NT2/D1 (cell line): Measurements from ENCODE around the gene OSBPL9.

Source experiments
- DNase-seq: peaks from one replicate; pipeline ENCODE4 v3.0.0-alpha.2; 2011; ENCODE audit warnings: low read depth, low spot score
- H3K27me3 ChIP-seq: 2 replicates; pipeline ENCODE4 v1.6.0; 2011; ENCODE audit warnings: mild to moderate bottlenecking; ENCODE audit not compliant: insufficient read length, insufficient read depth
- H3K36me3 ChIP-seq: 2 replicates; pipeline ENCODE4 v1.6.1; 2011; ENCODE audit warnings: mild to moderate bottlenecking, low read length, mixed read lengths; ENCODE audit not compliant: insufficient read depth, insufficient read length
- H3K4me1 ChIP-seq: 2 replicates; pipeline ENCODE4 v1.5.1; 2011; ENCODE audit not compliant: insufficient read depth, insufficient read length
- H3K4me3 ChIP-seq: 2 replicates; pipeline ENCODE4 v1.5.1; 2011; ENCODE audit warnings: low read depth; ENCODE audit not compliant: insufficient read length
- H3K9ac ChIP-seq: 2 replicates; pipeline ENCODE4 v1.6.0; 2011; ENCODE audit warnings: low read depth; ENCODE audit not compliant: insufficient read length
- H3K9me3 ChIP-seq: 2 replicates; pipeline ENCODE4 v1.5.1; 2011; ENCODE audit warnings: mild to moderate bottlenecking, low read length; ENCODE audit not compliant: insufficient read depth
- SUZ12 ChIP-seq: IDR thresholded peaks from 2 replicates; pipeline ENCODE4 v1.6.1; 2011; ENCODE audit not compliant: insufficient read length, insufficient read depth; ENCODE audit errors: extremely low read depth
- YY1 ChIP-seq: IDR thresholded peaks from 2 replicates; pipeline ENCODE4 v1.6.1; 2011; ENCODE audit not compliant: insufficient read length, insufficient read depth
- ZNF274 ChIP-seq: IDR thresholded peaks from 2 replicates; pipeline ENCODE4 v1.6.1; 2011; ENCODE audit warnings: mild to moderate bottlenecking, low read depth, low read length

Gene OSBPL9, protein sequence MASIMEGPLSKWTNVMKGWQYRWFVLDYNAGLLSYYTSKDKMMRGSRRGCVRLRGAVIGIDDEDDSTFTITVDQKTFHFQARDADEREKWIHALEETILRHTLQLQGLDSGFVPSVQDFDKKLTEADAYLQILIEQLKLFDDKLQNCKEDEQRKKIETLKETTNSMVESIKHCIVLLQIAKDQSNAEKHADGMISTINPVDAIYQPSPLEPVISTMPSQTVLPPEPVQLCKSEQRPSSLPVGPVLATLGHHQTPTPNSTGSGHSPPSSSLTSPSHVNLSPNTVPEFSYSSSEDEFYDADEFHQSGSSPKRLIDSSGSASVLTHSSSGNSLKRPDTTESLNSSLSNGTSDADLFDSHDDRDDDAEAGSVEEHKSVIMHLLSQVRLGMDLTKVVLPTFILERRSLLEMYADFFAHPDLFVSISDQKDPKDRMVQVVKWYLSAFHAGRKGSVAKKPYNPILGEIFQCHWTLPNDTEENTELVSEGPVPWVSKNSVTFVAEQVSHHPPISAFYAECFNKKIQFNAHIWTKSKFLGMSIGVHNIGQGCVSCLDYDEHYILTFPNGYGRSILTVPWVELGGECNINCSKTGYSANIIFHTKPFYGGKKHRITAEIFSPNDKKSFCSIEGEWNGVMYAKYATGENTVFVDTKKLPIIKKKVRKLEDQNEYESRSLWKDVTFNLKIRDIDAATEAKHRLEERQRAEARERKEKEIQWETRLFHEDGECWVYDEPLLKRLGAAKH

DNA sequence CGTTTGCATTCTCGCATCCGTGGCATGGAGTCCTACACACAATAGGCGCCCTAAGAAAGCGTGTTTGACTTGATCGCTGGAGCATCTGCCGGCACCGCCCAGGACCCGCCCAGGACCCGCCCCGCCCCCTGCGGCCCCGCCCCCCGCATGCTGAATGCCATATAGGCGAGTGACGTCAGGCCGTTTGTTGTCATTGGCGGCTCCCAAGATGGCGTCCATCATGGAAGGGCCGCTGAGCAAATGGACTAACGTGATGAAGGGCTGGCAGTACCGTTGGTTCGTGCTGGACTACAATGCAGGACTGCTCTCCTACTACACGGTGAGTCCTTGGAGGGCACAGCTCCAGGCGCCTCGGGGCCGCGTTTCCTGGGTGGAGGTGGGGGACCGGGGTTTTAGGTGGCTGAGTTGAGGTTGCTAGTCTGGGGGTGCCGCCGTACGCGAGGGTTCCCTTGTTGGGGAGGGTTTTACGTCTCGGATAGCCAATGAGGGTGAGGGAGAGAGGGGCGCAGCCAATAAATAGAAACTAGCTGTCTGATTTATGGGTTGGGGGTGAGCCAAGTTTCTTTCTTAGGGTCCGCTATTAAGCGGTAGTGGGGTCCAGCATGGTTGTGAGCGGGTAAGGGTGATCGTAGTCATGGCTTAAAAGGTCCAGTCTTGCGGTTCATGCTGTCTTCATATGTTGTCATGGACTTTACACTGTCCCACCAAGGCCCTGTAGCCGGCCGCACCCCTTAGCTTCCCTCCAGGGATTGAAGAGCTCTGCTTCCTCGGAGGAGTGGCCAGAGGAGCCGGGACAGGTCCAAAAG lies at the start of gene OSBPL9:
OSBPL9 (plus strand) TSS at position 190 of the 806 bp plus-strand sequence; CDS start at position 209, 19 bp downstream.
- H3K36me3 ChIP-seq = no peaks in the 10 kb centered on the region
- peak; percentile 93 for DNase-seq
- peak within 1 kb of the TSS; percentile 76 for H3K9ac ChIP-seq
- no peaks in the 10 kb centered on the region for H3K27me3 ChIP-seq
- peak within 1 kb of the TSS; percentile 95 for H3K4me3 ChIP-seq
- TF ChIP-seq ZNF274 (no peak), SUZ12 (no peak), YY1 (peak; percentile 88)
- no peaks in the 10 kb centered on the region for H3K9me3 ChIP-seq
- H3K4me1 ChIP-seq = peaks cover 4% of the 10 kb centered on the region

DNA sequence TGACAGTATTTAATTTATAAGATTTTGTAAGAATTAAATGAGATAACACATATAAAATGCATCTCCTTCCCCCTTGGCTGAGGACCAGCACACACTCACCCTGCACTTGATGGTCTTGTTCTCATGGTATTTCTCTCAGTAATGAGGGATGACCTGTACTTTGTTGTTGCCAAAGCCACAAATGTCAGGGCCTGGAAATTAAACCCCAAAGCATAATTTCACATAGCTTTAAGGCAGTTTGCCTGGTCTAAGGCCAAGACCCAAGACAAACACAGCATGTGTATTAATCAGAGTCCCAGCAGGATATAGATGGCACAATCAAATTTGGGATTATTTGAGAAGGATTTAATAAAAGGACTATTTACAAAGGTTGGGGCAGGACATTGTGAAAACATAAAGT lies 49.2 kb upstream of the OSBPL9 start:
- no peak for DNase-seq
- Histone ChIP-seq H3K4me3 (no peak overlapping the region), H3K9me3 (no peaks in the 10 kb centered on the region), H3K9ac (no peak overlapping the region), H3K4me1 (peaks cover 11% of the 10 kb centered on the region), H3K27me3 (no peaks in the 10 kb centered on the region), H3K36me3 (no peaks in the 10 kb centered on the region)
- TF ChIP-seq YY1 (no peak), ZNF274 (no peak), SUZ12 (no peak)

DNA sequence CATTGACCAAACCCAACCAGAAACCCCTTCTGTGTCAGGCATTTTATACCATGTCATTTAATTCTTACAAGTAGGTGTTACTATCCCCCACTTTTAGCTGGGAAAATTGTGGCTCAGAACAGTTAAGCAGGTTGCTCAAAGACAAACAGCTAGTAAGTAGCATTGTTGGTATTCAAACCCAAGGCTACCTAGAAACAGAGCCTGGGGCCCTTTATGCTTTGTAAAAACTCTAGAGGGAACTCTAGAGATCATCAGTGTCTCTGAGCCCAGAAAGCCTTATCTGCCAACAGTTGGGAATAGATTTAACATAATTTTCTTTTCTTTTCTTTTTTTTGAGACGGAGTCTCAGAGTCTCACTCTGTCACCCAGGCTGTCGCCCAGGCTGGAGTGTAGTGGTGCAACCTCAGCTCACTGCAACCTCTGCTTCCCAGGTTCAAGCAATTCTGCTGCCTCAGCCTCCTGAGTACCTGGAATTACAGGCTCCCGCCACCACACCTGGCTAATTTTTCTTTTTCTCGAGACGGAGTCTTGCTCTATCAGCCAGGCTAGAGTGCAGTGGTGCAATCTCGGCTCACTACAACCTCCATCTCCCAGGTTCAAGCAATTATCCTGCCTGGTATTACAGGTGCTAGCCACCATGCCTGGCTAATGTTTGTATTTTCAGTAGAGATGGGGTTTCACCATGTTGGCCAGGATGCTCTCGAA lies 48.5 kb upstream of the OSBPL9 start:
- H3K4me3 ChIP-seq = no peak overlapping the region
- peaks cover 11% of the 10 kb centered on the region for H3K4me1 ChIP-seq
- H3K36me3 ChIP-seq = no peaks in the 10 kb centered on the region
- no peak for TF ChIP-seq YY1
- TF ChIP-seq SUZ12 = no peak
- TF ChIP-seq ZNF274 = no peak
- no peak for DNase-seq
- H3K9ac ChIP-seq = no peak overlapping the region
- H3K27me3 ChIP-seq = no peaks in the 10 kb centered on the region
- no peaks in the 10 kb centered on the region for H3K9me3 ChIP-seq

GRCh38 chr1:51569284-51570062 lies 47.4 kb upstream of the OSBPL9 start:
- no peaks in the 10 kb centered on the region for H3K36me3 ChIP-seq
- TF ChIP-seq SUZ12 = no peak
- no peak overlapping the region for H3K4me3 ChIP-seq
- H3K4me1 ChIP-seq = peaks cover 10% of the 10 kb centered on the region
- DNase-seq = peak; percentile 76
- H3K9me3 ChIP-seq = no peaks in the 10 kb centered on the region
- no peak overlapping the region for H3K9ac ChIP-seq
- H3K27me3 ChIP-seq = no peaks in the 10 kb centered on the region

DNA sequence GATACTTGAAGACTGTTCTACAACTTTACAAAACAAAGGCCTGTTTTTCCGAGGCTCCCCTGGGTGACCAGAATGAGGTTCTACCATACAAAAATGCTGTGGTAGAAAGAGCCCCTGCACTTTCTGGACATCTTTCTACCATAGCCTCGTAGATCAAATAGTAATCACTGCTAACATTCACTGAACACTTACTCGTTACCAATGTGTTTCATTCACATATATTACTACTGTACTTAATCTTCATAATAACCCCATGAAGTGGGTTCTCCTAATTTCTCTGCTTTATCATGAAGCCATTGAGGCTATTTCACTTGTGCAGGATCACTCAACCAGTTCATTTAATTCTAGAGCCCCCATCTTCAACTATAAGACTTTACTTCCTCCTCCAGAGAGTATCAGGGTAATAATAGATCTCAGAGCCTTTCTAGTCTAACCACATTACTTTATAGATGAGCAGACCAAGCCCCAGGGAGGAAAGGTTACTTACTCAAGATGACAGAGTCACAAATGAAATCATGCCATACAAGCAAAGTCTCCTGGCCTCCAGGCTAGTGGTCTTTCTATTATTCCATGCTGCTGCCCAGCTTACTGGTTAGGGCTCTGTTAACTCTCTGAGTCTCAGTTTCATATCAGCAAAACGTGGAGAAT lies 46.7 kb upstream of the OSBPL9 start:
- Histone ChIP-seq H3K36me3 (no peaks in the 10 kb centered on the region), H3K4me1 (peaks cover 5% of the 10 kb centered on the region), H3K9ac (no peak overlapping the region), H3K9me3 (no peaks in the 10 kb centered on the region), H3K27me3 (no peaks in the 10 kb centered on the region), H3K4me3 (no peak overlapping the region)
- TF ChIP-seq SUZ12 = no peak
- no peak for TF ChIP-seq YY1
- no peak for TF ChIP-seq ZNF274
- DNase-seq = no peak

DNA sequence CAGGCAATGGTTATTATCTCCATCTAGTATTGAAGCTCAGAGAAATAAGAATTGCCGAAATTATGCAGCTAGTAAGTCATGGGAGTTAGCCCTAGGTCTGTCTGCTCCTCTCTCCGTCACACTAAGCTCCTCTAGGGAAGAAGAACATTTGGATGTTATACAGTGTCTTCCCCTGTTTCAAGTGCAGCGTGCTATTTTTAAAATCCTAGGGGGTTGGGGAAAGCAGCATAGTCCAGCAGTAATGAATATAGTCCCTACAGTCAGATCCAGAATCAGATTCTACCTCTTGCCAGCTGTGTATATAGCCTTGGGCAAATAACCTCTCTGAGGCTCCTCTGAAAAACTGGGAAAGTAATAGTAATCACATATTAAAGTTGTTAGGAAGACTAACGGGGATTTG lies 44.5 kb upstream of the OSBPL9 start:
- H3K27me3 ChIP-seq = no peaks in the 10 kb centered on the region
- H3K9ac ChIP-seq = no peak overlapping the region
- H3K4me1 ChIP-seq = peaks cover 5% of the 10 kb centered on the region
- H3K9me3 ChIP-seq = no peaks in the 10 kb centered on the region
- H3K36me3 ChIP-seq = no peaks in the 10 kb centered on the region
- H3K4me3 ChIP-seq = no peak overlapping the region
- no peak for DNase-seq
- TF ChIP-seq YY1 (no peak), SUZ12 (no peak), ZNF274 (no peak)
